ENCODE measurements around the gene MCF2L.

Gene MCF2L

GRCh38 chr13:112991609-112992008 lies 22.6 kb downstream of the MCF2L start:
- DNase-seq, result no peak
- in situ Hi-C loops (cut with MboI; ENCODE audit: low pct_unique_long_range_greater_than_20kb, low sequenced_read_pairs), result no loop called here

- in situ Hi-C loops (cut with MboI; ENCODE audit: low pct_unique_long_range_greater_than_20kb, low sequenced_read_pairs), result no loop called here
These were observed 24.1 kb downstream of the MCF2L start for GRCh38 chr13:112992931-112993680.

GRCh38 chr13:112994084-112994780 lies 25.2 kb downstream of the MCF2L start:
- no peak for DNase-seq

More at GRCh38 chr13:112992931-112993680, 24.1 kb downstream of the MCF2L start:
- DNase-seq, result no peak

GRCh38 chr13:112994781-112995355 lies 25.9 kb downstream of the MCF2L start:
- in situ Hi-C loops (cut with MboI; ENCODE audit: low pct_unique_long_range_greater_than_20kb, low sequenced_read_pairs), result no loop called here
- DNase-seq, result no peak

More at GRCh38 chr13:112994084-112994780, 25.2 kb downstream of the MCF2L start:
- in situ Hi-C loops (cut with MboI; ENCODE audit: low pct_unique_long_range_greater_than_20kb, low sequenced_read_pairs), result no loop called here

GRCh38 chr13:112995395-112996191 lies 26.6 kb downstream of the MCF2L start:
- no peak for DNase-seq
- in situ Hi-C loops (cut with MboI; ENCODE audit: low pct_unique_long_range_greater_than_20kb, low sequenced_read_pairs), result no loop called here

GRCh38 chr13:112996671-112997091 lies 27.7 kb downstream of the MCF2L start:
- no peak for DNase-seq
- in situ Hi-C loops (cut with MboI; ENCODE audit: low pct_unique_long_range_greater_than_20kb, low sequenced_read_pairs), result no loop called here

GRCh38 chr13:112997188-112998130 lies 28.4 kb downstream of the MCF2L start:
- in situ Hi-C loops (cut with MboI; ENCODE audit: low pct_unique_long_range_greater_than_20kb, low sequenced_read_pairs), result no loop called here
- no peak for DNase-seq

- DNase-seq, result no peak
- in situ Hi-C loops (cut with MboI; ENCODE audit: low pct_unique_long_range_greater_than_20kb, low sequenced_read_pairs), result no loop called here
These were observed 29.7 kb downstream of the MCF2L start for GRCh38 chr13:112998521-112999280.

- in situ Hi-C loops (cut with MboI; ENCODE audit: low pct_unique_long_range_greater_than_20kb, low sequenced_read_pairs), result no loop called here
- DNase-seq, result no peak
These were observed 30.6 kb downstream of the MCF2L start for GRCh38 chr13:112999414-113000177.

- in situ Hi-C loops (cut with MboI; ENCODE audit: low pct_unique_long_range_greater_than_20kb, low sequenced_read_pairs), result no loop called here
- DNase-seq, result no peak
These were observed 31.6 kb downstream of the MCF2L start for GRCh38 chr13:113000575-113000974.

- peak; percentile 18 for DNase-seq
- in situ Hi-C loops (cut with MboI; ENCODE audit: low pct_unique_long_range_greater_than_20kb, low sequenced_read_pairs), result no loop called here
These were observed 32.5 kb downstream of the MCF2L start for GRCh38 chr13:113001241-113002140.

GRCh38 chr13:113002206-113002912 lies 33.3 kb downstream of the MCF2L start:
- no peak for DNase-seq
- in situ Hi-C loops (cut with MboI; ENCODE audit: low pct_unique_long_range_greater_than_20kb, low sequenced_read_pairs), result no loop called here

- in situ Hi-C loops (cut with MboI; ENCODE audit: low pct_unique_long_range_greater_than_20kb, low sequenced_read_pairs), result no loop called here
These were observed 33.9 kb downstream of the MCF2L start for GRCh38 chr13:113002913-113003290.

GRCh38 chr13:113004126-113004525 lies 35.1 kb downstream of the MCF2L start:
- DNase-seq, result no peak
- in situ Hi-C loops (cut with MboI; ENCODE audit: low pct_unique_long_range_greater_than_20kb, low sequenced_read_pairs), result no loop called here

More at GRCh38 chr13:113002913-113003290, 33.9 kb downstream of the MCF2L start:
- no peak for DNase-seq

- peak; percentile 21 for DNase-seq
- in situ Hi-C loops (cut with MboI; ENCODE audit: low pct_unique_long_range_greater_than_20kb, low sequenced_read_pairs), result no loop called here
These were observed 36.3 kb downstream of the MCF2L start for GRCh38 chr13:113005076-113005865.
